Measurements from ENCODE around the gene CRNN.

GRCh38 chr1:152459596-152460528, 45.8 kb upstream of the CRNN start:
- no peak for TF ChIP-seq POLR2A (IDR thresholded peaks at IDR 0.05)
- peak in 4 of 5 experiments; percentile 18 to 62 (median 52) for TF ChIP-seq CTCF (IDR thresholded peaks at IDR 0.05 in 4 of 5, conservative IDR thresholded peaks at IDR 0.05 in 1 of 5)
